Measurements from ENCODE around the gene MMS19. TPM values are rescaled to one million over a fixed set of nuclear protein-coding genes. Genes with fewer than 3 reads are reported as not detected.
"Not testable (repeated sequence)": the region's sequence is repeated elsewhere in the genome, so short reads cannot be mapped to it uniquely, and the experiment has no call there.

MMS19 gene
- total RNA-seq, 1 experiment from 2014 or later = 42.4 TPM

DNA sequence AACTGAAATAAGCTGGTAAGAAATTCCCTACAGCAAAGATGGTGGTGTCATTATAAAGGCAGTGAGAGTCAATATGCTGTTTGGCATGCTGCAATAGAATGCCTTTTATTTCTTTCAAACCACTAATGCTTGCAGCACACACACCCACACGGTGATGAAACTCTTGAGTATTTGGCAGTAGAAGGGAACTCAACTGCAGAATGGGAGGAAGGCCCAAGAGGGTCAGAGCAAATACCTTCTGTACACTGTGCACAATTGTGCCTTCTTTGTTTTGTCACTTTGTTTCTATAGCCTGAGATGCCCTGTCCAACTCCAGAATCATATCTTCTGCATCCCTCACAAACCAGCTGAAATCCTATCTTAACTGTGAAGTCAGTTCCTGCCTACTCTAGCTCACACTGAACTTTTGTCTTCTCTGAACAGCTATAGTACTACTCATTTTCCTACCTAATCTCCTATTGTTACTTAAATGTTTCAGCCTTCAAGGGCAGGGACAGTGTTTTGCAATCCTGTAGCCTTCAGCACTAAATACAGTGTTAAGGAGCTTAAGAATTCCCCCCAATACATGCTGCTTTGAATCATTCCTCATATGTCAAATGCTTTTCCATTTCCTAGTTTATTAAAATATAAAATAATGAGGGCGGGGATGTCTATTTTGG, 22.2 kb downstream of the MMS19 start:
- CTCF ChIA-PET = interaction anchor here (1.2 kb wide), 1 partner anchor 9 kb away, joined by 4 read pairs; no protein-coding TSS in a partner anchor
- no peak for DNase-seq

DNA sequence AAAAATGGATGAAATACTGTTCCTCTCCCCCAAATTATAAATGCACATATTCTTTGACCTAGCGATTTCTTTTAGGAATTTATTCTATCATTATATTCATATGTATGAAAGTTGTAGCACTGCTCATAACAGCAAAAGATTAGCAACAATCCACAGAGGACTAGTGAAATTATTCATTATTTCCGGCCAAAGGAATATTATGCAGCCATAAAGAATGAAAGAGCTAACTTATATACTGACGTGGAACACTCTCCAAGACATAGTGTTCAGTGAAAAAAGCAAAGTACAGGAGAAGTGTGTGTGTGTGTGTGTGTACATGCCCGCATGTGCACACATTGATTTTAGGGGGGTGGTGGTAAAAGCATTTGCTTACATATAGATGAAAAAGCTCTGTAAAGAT, 23.3 kb downstream of the MMS19 start:
- H2AFZ ChIP-seq = no peak overlapping the region
- no peak overlapping the region for H3K4me3 ChIP-seq
- TF ChIP-seq EZH2 (IDR thresholded peaks at IDR 0.05; ENCODE audit: low read depth) (no peak), CTCF (conservative IDR thresholded peaks at IDR 0.05) (no peak)
- no TSS peak for BruUV-seq (replicated peaks)
- H3K4me2 ChIP-seq = no peak overlapping the region
- intact Hi-C loops (cut with micrococcal nuclease; ENCODE audit: unreplicated experiment) = no loop called here
- no peaks in the 10 kb centered on the region for H3K9me3 ChIP-seq (ENCODE audit: insufficient read depth, low read depth)
- CTCF ChIA-PET = no interaction called here
- no peak overlapping the region for H3K27ac ChIP-seq
- POLR2A ChIA-PET (ENCODE audit: unreplicated experiment) = no interaction called here
- H3K4me1 ChIP-seq (replicated peaks; ENCODE audit: insufficient read depth) = no peaks in the 10 kb centered on the region
- H3K79me2 ChIP-seq (ENCODE audit: low read depth) = no peaks in the 10 kb centered on the region
- no peaks in the 10 kb centered on the region for H3K27me3 ChIP-seq (ENCODE audit: insufficient read depth, low read depth)
- no peaks in the 10 kb centered on the region for H4K20me1 ChIP-seq (ENCODE audit: insufficient read depth)
- H3F3A ChIP-seq (ENCODE audit: insufficient read depth, low read depth) = no peaks in the 10 kb centered on the region
- H3K9me2 ChIP-seq (ENCODE audit: insufficient read depth) = no peaks in the 10 kb centered on the region
- no peak for DNase-seq
- peaks cover 7% of the 10 kb centered on the region; the same call in 1 of the 2 replicates for H3K36me3 ChIP-seq (ENCODE audit: low read depth)

More for the DNA sequence above, 22.2 kb downstream of the MMS19 start:
- Histone ChIP-seq H3K36me3 (ENCODE audit: low read depth) (0 out of 2 replicates have a peak, but pooled peaks cover 7% of the 10 kb centered on the region), H3K27ac (no peak overlapping the region), H3K4me2 (no peak overlapping the region), H4K20me1 (ENCODE audit: insufficient read depth) (no peaks in the 10 kb centered on the region), H3K4me1 (replicated peaks; ENCODE audit: insufficient read depth) (0 out of 2 replicates have a peak, but pooled peaks cover 1% of the 10 kb centered on the region), H3K9me2 (ENCODE audit: insufficient read depth) (no peaks in the 10 kb centered on the region), H3F3A (ENCODE audit: insufficient read depth, low read depth) (no peaks in the 10 kb centered on the region; the same call in 1 of the 2 replicates), H2AFZ (no peak overlapping the region), H3K4me3 (no peak overlapping the region), H3K27me3 (ENCODE audit: insufficient read depth, low read depth) (no peaks in the 10 kb centered on the region), H3K9me3 (ENCODE audit: insufficient read depth, low read depth) (no peaks in the 10 kb centered on the region), H3K79me2 (ENCODE audit: low read depth) (no peaks in the 10 kb centered on the region)
- intact Hi-C loops (cut with micrococcal nuclease; ENCODE audit: unreplicated experiment) = no loop called here
- POLR2A ChIA-PET (ENCODE audit: unreplicated experiment) = no interaction called here
- no TSS peak for BruUV-seq (replicated peaks)
- TF ChIP-seq EZH2 (IDR thresholded peaks at IDR 0.05; ENCODE audit: low read depth) (no peak), CTCF (conservative IDR thresholded peaks at IDR 0.05) (no peak)

DNA sequence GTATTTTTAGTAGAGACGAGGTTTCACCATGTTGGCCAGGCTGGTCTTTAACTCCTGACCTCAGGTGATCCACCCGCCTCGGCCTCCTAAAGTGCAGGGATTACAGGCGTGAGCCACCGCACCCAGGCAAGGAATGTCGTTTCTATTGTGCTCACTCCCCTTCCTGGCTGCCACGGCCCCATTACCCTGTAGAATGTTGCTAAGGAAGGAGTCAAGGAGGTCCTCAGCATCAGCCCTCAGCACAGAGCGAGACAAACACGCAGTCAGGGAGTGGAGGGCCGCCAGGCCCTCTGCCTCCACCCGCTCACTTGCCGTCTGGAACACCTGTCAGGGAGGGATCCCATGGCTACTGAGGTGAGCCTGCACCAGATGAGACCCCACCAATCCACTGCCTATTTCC, 29.4 kb downstream of the MMS19 start:
- peaks cover 15% of the 10 kb centered on the region for H3F3A ChIP-seq (ENCODE audit: insufficient read depth, low read depth)
- BruUV-seq (replicated peaks); H3K4me3 ChIP-seq; H3K9me3 ChIP-seq (ENCODE audit: insufficient read depth, low read depth); H3K4me2 ChIP-seq; H3K79me2 ChIP-seq (ENCODE audit: low read depth); H3K36me3 ChIP-seq (ENCODE audit: low read depth); H4K20me1 ChIP-seq (ENCODE audit: insufficient read depth); H3K27ac ChIP-seq; CTCF ChIA-PET; H3K9me2 ChIP-seq (ENCODE audit: insufficient read depth); POLR2A ChIA-PET (ENCODE audit: unreplicated experiment); H3K27me3 ChIP-seq (ENCODE audit: insufficient read depth, low read depth); H3K4me1 ChIP-seq (replicated peaks; ENCODE audit: insufficient read depth); intact Hi-C loops (cut with micrococcal nuclease; ENCODE audit: unreplicated experiment); H2AFZ ChIP-seq: not testable (repeated sequence)
- peak in 1 of 2 experiments; percentile 12 for DNase-seq

DNA sequence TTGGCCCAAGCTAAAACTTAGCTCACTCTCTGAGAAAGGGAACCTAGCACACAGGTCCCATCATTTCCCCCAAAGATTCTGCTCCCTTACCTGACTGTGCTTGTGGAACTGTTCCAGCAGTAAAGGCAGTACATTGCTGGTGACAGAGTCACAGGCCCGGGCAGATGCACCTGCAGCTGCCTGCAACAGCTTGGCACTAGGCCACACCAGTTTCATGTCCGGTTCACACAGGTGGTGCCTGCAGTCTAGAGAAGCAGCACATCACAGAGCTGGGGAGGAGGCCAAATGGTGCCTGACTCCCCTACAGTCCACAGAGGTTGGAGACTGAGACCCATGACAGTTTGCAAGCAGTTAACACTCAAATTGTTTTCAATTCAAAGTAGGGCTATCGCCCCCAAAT, 30.1 kb downstream of the MMS19 start:
- Histone ChIP-seq H3K79me2 (ENCODE audit: low read depth) (no peaks in the 10 kb centered on the region), H3K9me2 (ENCODE audit: insufficient read depth) (no peaks in the 10 kb centered on the region), H3K4me1 (replicated peaks; ENCODE audit: insufficient read depth) (peaks cover 7% of the 10 kb centered on the region; the same call in 1 of the 2 replicates), H3K27me3 (ENCODE audit: insufficient read depth, low read depth) (no peaks in the 10 kb centered on the region), H4K20me1 (ENCODE audit: insufficient read depth) (no peaks in the 10 kb centered on the region; the same call in 1 of the 2 replicates), H3K4me3 (no peak overlapping the region), H3K9me3 (ENCODE audit: insufficient read depth, low read depth) (no peaks in the 10 kb centered on the region), H2AFZ (no peak overlapping the region), H3K36me3 (ENCODE audit: low read depth) (no peaks in the 10 kb centered on the region; the same call in 1 of the 2 replicates), H3F3A (ENCODE audit: insufficient read depth, low read depth) (peaks cover 16% of the 10 kb centered on the region), H3K4me2 (no peak overlapping the region), H3K27ac (no peak overlapping the region)
- BruUV-seq (replicated peaks) = no TSS peak
- CTCF ChIA-PET = no interaction called here
- POLR2A ChIA-PET (ENCODE audit: unreplicated experiment) = no interaction called here
- TF ChIP-seq CTCF (conservative IDR thresholded peaks at IDR 0.05) (no peak), EZH2 (IDR thresholded peaks at IDR 0.05; ENCODE audit: low read depth) (no peak)
- DNase-seq = peak in 1 of 2 experiments; percentile 9
- intact Hi-C loops (cut with micrococcal nuclease; ENCODE audit: unreplicated experiment) = no loop called here

All from PC-9 (cell line).